ENCODE measurements around the gene MEGF9. TPM values are rescaled to one million over a fixed set of nuclear protein-coding genes. Genes with fewer than 3 reads are reported as not detected.

Gene MEGF9
- total RNA-seq, 3 donors from 2014 or later (not counting 1 experiment from before 2014, with no cell fraction given), result 17.5 to 25.9 (median 22.3) TPM

GRCh38 chr9:120708526-120709224 lies 5.6 kb downstream of the MEGF9 start:
- H3K9me3 ChIP-seq (ENCODE audit: control insufficient read depth, insufficient read depth, low read length), result no peaks in the 10 kb centered on the region
- Mint-ChIP-seq H3K36me3 (peaks cover 7% of the 10 kb centered on the region), H3K27ac (peak overlapping the region; percentile 90 to 94), H3K4me1 (peaks cover 31 to 52% of the 10 kb centered on the region in 2 donors), H3K27me3 (ENCODE audit: low read depth in 2 of 2) (no peaks in the 10 kb centered on the region), H3K4me3 (peak overlapping the region; percentile 95), H3K9me3 (no peaks in the 10 kb centered on the region)
- H3K27me3 ChIP-seq (ENCODE audit: control insufficient read depth, insufficient read depth, low read length), result no peaks in the 10 kb centered on the region
- H3K4me1 ChIP-seq (ENCODE audit: control insufficient read depth, insufficient read depth, low read length), result peaks cover 21% of the 10 kb centered on the region
- intact Hi-C loops (cut with micrococcal nuclease), result no loop called here
- H3K27ac ChIP-seq (ENCODE audit: low read length), result no peak overlapping the region
- WGBS (ENCODE audit: insufficient coverage), result 95% methylated on average over 4 of the region's 6 CpGs
- TF ChIP-seq CTCF (IDR thresholded peaks at IDR 0.05), result no peak
- no peak overlapping the region for H3K4me3 ChIP-seq (ENCODE audit: low read length)
- ATAC-seq (no peak), DNase-seq (no peak)
- H3K36me3 ChIP-seq (ENCODE audit: control insufficient read depth, insufficient read depth, low read length), result no peaks in the 10 kb centered on the region

- no peak for ATAC-seq
- H3K4me1 Mint-ChIP-seq, result peaks cover 17 to 37% of the 10 kb centered on the region in 2 donors
- H3K27ac ChIP-seq (ENCODE audit: low read length), result no peak overlapping the region
- peaks cover 15% of the 10 kb centered on the region for H3K4me1 ChIP-seq (ENCODE audit: control insufficient read depth, insufficient read depth, low read length)
- no peaks in the 10 kb centered on the region for H3K9me3 Mint-ChIP-seq
- no peak overlapping the region for H3K4me3 Mint-ChIP-seq
- H3K27ac Mint-ChIP-seq, result no peak overlapping the region
- no peak for DNase-seq
- WGBS (ENCODE audit: insufficient coverage), result 82% methylated on average over 1 of the region's 2 CpGs
- TF ChIP-seq CTCF (IDR thresholded peaks at IDR 0.05), result no peak
- H3K36me3 Mint-ChIP-seq, result peaks cover 7% of the 10 kb centered on the region
- peaks cover 2% of the 10 kb centered on the region for H3K36me3 ChIP-seq (ENCODE audit: control insufficient read depth, insufficient read depth, low read length)
- no peaks in the 10 kb centered on the region for H3K27me3 Mint-ChIP-seq (ENCODE audit: low read depth in 2 of 2)
- no peak overlapping the region for H3K4me3 ChIP-seq (ENCODE audit: low read length)
- H3K9me3 ChIP-seq (ENCODE audit: control insufficient read depth, insufficient read depth, low read length), result no peaks in the 10 kb centered on the region
- H3K27me3 ChIP-seq (ENCODE audit: control insufficient read depth, insufficient read depth, low read length), result no peaks in the 10 kb centered on the region
- intact Hi-C loops (cut with micrococcal nuclease), result no loop called here
Observed at GRCh38 chr9:120707170-120707569, 7.1 kb downstream of the MEGF9 start.

GRCh38 chr9:120705174-120705573 lies 9.1 kb downstream of the MEGF9 start:
- H3K4me3 ChIP-seq (ENCODE audit: low read length), result no peak overlapping the region

More at GRCh38 chr9:120705174-120705573, 9.1 kb downstream of the MEGF9 start:
- ATAC-seq (no peak), DNase-seq (no peak)
- Histone ChIP-seq H3K27me3 (ENCODE audit: control insufficient read depth, insufficient read depth, low read length) (no peaks in the 10 kb centered on the region), H3K4me1 (ENCODE audit: control insufficient read depth, insufficient read depth, low read length) (peaks cover 9% of the 10 kb centered on the region), H3K27ac (ENCODE audit: low read length) (no peak overlapping the region), H3K9me3 (ENCODE audit: control insufficient read depth, insufficient read depth, low read length) (no peaks in the 10 kb centered on the region), H3K36me3 (ENCODE audit: control insufficient read depth, insufficient read depth, low read length) (peaks cover 2% of the 10 kb centered on the region)
- intact Hi-C loops (cut with micrococcal nuclease), result no loop called here
- Mint-ChIP-seq H3K36me3 (peaks cover 7% of the 10 kb centered on the region), H3K27ac (peak overlapping the region in 1 of 2 donors; percentile 11), H3K9me3 (no peaks in the 10 kb centered on the region), H3K4me3 (no peak overlapping the region), H3K27me3 (ENCODE audit: low read depth in 2 of 2) (no peaks in the 10 kb centered on the region), H3K4me1 (peaks cover 12 to 27% of the 10 kb centered on the region in 2 donors)
- TF ChIP-seq CTCF (IDR thresholded peaks at IDR 0.05), result no peak
- 58% methylated on average over 3 of the region's 3 CpGs for WGBS (ENCODE audit: insufficient coverage)

Measured in natural killer cell (primary cell).